Fibroblast of peridontal ligament (primary cell): ENCODE results near the gene CLSTN2.

Experiments
- DNase-seq: peaks from one replicate; pipeline ENCODE4 v3.0.0-alpha.2; 2010; ENCODE audit errors: extremely low read depth

Gene CLSTN2

GRCh38 chr3:140147965-140148490 lies 213.0 kb downstream of the CLSTN2 start:
- no peak for DNase-seq

DNA sequence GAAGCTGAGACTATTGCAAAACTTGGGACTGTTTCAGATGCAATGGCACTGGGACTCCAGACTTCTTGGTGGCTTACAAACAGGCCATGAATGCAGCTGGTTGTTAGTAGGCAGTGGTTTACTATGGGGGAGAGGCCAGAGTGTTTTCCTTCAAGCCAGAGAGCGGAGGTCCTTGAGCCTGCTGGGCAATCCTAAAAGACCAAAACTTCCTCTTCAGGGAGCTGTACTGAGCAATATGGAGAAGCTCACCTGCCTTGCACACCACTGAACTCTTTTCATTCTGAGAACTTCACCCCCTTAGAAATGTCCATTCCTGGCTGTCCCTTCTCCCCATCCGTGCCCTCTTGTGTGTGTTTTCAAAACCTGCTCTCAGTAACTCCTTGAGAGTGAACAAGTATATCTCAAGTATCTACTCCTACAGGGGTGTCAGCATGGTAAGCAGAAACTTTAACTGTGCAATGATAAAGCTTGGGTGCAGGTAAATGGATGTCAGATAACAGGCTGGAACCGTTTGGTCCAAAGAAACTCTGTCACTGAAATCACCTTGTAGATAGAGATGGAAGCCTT lies 213.9 kb downstream of the CLSTN2 start:
- no peak for DNase-seq

DNA sequence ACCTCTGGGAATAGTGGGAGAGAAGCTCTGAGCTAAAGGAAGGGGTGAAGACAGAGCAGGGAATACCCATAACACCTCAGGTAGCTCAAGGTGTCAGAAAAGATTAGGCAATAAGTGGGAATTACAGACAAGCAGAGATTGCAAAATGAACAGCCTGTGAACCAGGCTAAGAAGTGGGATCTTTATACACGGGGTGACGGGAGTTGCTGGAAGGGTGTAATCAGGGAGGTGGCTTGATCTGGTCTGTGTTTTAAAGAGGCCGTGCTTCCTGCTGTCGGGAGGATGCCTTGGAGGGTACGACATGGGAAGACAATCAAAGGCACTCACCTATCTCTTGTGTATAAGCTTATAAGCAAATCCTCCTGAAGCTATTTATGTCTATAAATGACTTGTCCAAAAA lies 216.3 kb downstream of the CLSTN2 start:
- DNase-seq, result no peak

GRCh38 chr3:140152851-140153639 lies 218.1 kb downstream of the CLSTN2 start:
- no peak for DNase-seq

GRCh38 chr3:140153736-140154135 lies 218.8 kb downstream of the CLSTN2 start:
- no peak for DNase-seq

- no peak for DNase-seq
Observed at GRCh38 chr3:140157161-140157560, 222.2 kb downstream of the CLSTN2 start.

- DNase-seq, result no peak
Observed at GRCh38 chr3:140159646-140160045, 224.7 kb downstream of the CLSTN2 start.

GRCh38 chr3:140160553-140160952 lies 225.6 kb downstream of the CLSTN2 start:
- peak; percentile 29 for DNase-seq

DNA sequence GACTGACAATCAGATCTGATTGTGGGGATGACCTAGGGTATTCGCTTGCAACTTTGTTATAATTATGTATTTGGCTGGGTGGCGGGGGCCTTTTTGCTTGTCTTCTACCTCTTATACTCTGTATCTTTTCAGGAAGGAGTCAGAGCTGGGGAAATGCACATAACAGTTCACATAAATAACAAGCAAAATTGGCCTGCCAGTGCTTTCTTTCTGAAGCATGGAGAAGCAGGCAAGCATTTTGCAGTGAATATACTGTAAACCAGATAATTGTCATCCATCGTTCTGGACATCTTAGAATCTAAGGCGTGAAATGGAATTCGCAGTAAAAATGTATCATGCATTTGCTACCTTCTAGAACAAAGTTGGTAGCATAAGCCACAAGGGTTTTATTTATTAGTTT lies 227.6 kb downstream of the CLSTN2 start:
- no peak for DNase-seq

DNA sequence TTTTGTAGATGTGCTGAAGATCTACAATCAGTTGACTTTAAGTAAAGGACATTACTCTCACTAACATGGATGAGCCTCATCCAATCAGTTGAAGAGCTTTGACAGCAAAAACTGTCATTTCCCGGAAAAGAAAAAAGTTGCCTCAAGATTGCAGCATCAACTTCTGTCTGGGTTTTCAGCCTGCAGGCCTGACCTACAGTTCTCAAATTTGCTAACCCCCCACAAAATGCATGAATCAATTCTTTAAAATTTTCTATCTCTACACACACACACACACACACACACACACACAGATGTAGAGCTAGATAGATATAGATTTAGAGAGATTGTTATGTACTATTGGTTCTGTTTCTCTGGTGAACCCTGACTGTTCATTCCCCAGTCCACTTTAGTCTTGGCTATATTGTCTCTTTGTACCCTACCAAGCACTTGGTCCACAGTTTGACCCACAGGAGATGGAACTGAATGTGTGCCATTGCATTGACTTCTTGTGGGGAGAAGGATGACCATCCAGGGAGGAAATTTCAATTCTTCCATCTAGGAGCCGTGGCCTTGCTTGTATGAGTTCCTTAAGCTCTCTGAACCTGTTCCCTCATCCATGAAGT lies 228.3 kb downstream of the CLSTN2 start:
- no peak for DNase-seq

- DNase-seq, result no peak
Observed at GRCh38 chr3:140164156-140164555, 229.2 kb downstream of the CLSTN2 start.

DNA sequence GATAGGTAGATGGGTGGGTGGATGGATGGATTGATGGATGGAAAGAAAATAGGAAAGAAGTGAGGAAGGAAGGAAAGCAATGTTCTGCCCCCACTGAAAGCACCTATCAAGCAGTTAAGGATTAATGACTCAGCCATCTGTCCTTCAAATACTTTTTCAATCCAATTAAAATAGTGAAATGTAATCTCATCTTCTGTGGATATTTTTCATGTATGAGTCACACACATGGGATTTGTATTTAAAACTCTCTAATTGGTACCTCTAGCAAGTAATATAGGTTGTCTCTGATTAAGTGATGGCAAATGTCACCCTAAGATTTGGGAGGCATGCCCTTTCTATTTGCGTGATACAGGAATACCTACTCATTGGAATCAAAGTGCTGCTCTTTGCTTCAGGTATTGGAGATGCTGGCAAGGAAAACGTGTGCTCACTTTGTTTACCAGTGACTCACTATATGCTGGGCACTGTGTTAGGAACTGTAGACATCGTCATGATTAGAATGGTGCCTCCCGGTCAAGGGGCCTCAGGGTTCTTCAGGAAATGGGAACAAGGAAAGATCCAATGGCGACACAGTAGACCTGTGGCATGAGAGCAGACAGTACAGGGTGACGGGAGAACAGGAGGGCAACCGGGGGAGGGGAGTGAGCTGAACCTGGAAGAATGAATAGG lies 230.1 kb downstream of the CLSTN2 start:
- DNase-seq, result peak; percentile 28

DNA sequence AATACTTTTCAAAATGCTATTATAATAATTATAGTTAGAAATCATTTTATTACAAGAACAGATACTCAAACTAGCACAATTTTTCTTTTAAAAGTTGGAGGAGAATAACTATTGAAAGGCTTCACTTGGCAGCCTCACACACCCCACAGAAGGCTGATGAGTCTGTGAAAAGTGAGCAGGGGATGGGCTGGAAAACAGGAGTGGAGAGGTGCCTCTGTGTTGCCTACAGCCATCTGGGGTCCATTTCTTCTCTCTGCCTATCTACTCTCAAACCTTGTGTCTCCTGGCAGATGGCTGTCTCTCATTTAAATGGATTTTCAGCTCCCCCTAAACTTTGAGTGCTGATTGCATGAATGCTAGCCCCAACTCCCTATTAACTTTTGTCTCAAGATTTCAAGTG lies 230.8 kb downstream of the CLSTN2 start:
- no peak for DNase-seq

DNA sequence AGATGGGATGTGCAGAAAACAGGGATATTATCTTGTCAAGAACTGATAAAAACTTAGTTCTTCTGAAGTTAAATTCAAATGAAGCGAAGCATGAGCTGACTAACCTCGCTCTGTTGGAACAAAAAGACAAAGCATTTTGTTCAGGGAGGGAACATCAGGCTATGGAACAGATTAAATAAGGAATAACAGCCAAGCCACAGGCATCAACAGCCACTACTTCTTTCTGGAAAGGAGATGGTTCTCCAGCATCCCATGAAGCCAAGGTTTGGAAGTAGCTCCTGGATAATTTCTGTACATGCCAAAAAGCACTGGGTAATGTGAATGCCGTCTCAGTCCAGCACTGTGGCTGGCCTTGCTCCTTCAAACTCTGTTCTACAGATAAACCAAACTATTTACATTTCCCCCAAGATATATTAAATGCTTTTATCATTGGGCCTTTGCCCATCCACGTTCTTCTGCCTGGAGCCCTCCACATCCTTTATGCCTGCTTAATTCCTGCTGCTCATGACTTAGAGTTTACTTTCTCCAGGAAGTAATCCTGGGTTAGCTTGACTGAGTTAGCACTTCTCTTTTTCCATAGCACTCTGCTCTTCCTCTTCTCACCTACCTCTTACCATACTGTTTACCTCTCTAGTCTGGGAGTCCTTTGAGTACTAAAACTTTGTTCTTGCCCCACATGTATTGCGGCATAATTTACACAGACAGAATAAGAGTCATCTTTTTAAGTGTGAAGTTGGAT lies 232.0 kb downstream of the CLSTN2 start:
- DNase-seq, result peak; percentile 76

DNA sequence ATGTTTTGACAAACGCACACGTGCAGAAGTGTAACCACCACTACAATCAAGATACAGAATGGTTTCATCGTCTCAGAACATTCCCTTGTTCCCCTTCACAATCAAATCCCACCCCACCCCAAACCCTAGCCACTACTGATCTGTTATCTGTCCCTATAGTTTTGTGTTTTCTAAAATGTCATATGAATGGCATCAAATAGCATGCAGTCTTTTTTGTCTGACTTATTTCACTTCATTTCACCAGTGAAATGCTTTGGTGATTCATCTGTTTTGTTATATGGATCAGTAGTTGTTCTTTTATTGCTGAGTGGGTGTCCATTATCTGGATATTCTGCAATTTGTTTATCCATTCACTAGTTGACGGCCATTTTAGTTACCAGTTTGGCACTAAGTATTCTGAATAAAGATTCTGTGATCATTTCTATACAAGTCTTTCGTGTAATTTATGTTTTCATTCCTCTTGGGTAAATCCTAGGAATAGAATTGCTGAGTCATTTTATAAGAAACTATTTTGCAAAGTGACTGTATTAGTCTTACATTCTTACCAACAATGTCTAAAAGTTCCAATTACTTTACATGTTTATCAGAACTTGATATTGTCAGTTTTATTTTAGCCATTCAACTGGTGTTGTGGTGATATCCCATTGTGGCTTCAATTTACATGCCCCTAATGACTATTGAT lies 232.8 kb downstream of the CLSTN2 start:
- DNase-seq, result peak; percentile 33

GRCh38 chr3:140170612-140171011 lies 235.6 kb downstream of the CLSTN2 start:
- no peak for DNase-seq

DNA sequence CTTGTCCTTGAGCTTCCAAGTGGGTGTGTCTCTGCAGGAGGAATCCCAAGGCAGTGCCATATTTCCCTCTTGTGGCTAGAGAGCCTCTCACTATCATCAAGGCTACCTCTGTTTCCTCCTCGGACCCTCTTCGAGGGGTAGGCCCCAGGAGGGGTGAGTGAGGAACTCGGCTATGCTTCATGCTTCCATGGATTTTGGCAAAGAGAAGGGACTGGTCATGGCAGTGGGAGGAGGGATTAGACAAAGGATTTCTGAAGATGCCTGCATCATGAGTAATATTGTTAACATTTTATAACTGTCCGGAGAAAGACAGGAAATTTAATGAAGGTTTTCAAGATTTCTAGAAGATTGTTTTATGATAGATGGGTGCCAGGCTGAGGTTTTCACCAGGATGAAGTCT lies 241.5 kb downstream of the CLSTN2 start:
- DNase-seq, result peak; percentile 56

- DNase-seq, result peak; percentile 16
Observed at GRCh38 chr3:140177943-140178342, 243.0 kb downstream of the CLSTN2 start.

- DNase-seq, result no peak
Observed at GRCh38 chr3:140178482-140178881, 243.5 kb downstream of the CLSTN2 start.

DNA sequence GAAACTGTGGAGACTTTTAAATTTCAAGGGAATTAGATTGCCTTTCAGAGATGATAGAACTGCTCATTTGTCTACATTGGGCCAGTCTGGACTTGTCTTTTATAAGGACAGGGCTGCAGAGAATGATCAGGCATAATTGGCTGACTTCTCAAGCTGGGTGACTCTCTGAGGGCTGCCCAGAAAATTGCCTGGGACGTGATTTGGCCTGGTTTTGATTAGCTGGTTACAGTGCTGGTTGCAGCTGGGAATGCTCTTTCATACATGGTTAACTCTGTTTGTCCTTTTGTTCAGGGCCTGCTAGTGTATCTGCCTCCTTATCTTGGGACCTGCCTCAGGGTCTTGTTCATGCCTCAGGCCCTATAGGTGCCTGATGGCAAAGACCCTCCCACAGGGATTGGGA lies 245.6 kb downstream of the CLSTN2 start:
- peak; percentile 74 for DNase-seq

DNA sequence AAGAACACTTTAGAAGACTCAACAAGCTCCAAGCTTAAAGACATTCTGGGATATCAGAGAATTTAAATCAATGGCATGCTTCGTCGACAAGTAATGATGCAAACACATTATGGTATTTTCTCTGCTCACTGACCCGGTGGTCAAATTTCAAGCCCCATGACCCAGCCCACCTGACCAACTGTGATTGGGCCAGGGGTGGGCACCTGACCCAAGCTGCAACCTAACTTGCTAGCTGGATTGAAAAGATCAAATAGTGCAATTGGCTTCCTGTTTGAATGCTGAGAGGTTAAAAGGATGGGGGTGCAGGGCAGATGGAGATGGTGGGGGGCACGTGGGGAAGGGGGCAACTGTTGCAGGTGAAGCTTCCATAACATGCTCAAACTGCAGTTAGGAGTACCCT lies 250.4 kb downstream of the CLSTN2 start:
- no peak for DNase-seq
